NCI-H1694 treated with DMSO at 0.1 percent for 48 hours (cell line): ENCODE measurements around the gene TP53RK.

Experiments
- DNase-seq: peaks from one replicate; lab custom pipeline; 2025; lab: John Stamatoyannopoulos, UW

The TP53RK gene

DNA sequence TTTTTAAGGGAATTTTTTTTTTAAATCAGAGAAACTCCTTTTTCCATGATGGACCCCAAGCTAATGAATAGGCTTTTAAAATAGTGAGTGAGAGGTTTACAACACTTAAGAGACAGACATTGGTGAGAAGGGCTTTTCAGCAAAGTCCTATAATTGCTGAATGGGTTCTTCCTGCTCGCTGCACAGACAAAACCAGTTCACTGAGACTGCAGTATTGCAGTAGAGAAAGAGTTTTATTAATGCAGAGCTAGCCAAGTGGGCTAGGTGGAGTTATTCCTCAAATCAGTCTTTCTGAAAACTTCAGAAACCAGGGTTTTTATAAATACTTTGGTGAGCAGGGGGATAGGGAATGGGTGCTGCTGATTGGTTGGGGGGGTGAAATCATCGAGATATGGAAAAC is 17.0 kb upstream of the TP53RK start:
- DNase-seq, result no peak

DNA sequence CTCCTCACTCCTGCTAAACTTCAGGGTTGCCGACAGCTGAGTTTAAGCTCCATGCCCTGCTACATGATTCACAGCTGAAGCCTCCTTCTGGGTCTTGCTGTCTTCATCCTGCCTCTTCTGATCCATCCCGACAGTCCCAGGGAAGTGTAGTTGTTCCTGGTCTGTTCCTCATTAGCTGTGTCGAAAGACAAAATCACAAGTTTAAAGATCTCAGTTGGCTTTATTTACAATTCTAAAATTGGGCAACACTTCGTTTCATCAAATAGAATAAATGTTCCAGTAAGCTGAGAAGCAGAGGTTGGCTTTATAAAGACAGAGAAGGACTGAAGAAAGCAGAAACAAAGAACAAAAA is 16.1 kb upstream of the TP53RK start:
- no peak for DNase-seq

DNA sequence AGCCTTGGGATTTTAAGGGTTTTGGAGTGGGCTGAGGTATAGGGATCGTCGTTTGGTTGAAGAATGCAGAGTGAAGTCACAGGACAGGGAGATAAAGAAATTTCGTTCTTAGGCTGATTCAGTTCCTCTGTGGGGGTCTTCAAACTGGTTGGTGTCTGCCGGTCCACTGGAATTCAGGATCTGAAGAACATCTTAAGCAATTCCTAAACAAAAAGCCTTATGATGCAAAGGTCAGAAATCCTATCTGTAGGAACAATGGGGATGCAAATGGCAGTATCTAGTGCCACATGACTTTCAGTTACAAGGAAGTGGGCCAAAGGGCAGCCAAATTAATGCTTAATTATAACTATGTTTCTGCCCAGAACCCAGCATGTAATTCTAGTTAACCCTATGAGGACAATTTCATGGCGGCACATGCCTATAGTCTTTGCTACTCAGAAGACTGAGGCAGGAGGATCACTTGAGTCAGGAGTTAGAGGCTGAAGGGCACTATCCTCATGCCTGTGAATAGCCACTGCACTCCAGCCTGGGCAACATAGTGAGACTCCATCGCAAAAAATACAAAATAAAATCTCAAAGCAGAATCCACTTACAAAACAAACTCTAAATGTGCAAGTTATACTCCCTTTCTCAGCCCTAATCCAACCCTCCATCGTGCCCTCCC is 15.6 kb upstream of the TP53RK start:
- DNase-seq, result no peak

DNA sequence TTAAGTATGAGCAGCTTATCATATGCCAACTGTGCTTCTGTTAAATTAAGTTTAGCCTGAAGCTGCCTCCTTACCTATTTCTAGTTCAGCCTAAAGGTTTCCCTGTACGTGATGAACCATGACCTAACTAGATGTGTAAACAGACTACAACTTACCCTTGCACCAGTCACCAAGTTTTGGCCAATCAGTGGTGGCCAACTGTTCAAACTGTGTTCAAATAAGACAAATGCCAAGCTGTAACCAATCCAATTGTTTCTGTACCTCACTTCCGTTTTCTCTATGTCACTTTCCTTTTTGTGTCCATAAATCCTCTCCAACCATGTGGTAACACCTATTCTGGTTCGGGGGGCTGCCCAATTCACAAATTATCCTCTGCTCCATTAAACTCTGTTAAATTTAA is 14.2 kb upstream of the TP53RK start:
- no peak for DNase-seq

DNA sequence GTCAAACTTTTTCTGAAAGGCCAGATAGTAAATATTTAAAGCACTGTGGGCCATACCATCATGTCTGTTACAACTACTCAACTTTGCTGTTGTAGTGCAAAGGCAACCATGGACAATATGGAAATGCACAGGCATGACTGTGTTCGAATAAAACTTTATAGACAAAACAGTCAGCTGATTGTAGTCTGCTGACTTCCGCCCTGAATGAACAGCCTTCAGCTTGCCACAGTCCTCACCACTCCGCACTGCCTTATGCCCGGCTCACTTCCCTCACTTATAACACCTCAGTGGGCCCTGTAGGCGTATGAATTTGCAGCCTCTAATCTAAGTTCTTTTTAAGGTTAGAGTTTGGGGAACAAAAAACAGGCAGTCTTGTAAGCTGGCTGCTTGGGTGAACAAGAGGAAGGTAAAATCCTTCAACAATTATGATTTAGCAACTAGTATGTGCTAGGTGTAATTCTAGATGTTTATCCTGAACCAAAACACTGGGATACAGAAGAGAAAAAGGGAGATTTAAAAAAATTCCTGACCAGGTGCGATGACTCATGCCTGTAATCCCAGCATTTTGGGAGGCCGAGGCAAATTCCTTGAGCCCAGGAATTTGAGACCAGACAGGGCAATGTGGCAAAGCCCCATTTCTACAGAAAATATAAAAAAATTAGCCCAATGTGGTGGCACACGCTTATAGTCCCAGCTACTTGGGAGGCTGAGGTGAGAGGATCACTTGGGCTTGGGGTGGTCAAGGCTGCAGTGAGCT is 13.4 kb upstream of the TP53RK start:
- no peak for DNase-seq

DNA sequence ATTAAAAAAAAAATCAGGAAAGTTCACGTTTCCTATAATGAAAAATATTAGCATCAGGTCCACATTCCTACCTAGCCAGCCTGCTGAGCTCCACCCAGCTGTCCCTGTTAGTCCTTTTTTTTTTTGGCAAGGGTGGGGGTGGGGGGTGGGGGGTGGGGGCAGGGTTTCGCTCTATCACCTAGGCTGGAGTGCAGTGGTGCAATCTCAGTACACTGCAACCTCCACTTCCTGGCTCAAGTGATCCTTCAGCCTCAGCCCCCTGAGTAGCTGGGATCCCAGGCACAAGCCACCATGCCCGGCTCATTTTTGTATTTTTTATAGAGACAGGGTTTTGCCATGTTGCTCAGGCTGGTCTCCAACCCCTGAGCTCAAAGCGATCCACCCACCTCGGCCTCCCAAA is 12.7 kb upstream of the TP53RK start:
- DNase-seq, result no peak

DNA sequence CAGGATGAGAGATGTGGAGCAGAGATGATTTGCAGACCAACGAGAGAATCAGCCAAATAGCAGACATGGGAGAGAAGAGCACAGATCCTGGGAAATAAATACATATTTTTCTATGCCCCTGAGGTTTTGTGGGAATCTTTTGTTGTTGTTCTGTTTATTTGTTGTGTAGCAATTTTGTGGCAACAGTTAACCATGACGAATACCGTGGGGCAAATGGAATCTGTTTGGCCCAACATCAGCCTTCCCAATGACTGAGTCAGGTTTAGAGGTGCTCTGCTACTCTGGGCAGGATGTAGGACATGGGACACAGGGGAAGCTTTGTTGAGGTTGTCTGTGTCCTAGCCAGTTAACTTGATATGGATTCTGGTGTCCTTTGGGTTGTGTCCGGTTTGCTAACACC is 12.3 kb upstream of the TP53RK start:
- DNase-seq, result no peak

DNA sequence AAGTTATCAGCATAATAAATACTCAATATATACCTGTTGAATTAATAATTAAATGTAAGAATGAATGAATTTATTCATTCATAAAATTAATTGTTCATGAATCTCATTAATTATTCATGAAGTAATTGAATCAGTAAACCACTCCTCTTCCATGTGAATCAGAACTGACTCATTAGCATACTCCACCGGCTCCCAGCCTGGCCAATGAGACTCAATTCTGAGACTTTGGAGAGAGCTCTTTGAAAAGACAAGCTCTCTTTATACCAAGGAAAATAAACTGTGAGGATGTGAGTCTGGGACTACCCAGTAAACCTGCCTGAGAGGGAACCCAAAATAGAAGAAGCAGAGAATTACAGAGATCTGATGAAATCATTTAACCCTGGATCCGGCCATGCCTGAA is 11.8 kb upstream of the TP53RK start:
- DNase-seq, result no peak

DNA sequence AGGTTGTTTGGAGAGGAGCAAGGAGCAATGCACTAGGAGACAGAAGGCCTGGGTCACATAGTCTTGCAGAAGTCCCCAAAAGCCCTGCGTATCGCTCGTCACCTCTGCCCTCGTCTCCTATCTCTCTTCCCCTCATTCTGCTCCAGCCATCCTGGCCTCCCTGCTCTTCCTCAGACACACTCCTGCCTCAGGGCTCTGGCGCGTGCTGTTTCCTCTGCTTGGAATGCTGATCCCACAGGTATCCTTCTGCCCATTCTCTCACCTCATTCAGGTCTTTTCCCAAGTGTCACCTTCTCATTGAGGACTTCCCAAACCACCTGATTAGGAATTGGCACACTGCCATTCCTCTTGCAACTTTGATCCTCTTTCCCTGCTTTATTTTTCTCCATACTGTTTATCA is 11.2 kb upstream of the TP53RK start:
- DNase-seq, result no peak

DNA sequence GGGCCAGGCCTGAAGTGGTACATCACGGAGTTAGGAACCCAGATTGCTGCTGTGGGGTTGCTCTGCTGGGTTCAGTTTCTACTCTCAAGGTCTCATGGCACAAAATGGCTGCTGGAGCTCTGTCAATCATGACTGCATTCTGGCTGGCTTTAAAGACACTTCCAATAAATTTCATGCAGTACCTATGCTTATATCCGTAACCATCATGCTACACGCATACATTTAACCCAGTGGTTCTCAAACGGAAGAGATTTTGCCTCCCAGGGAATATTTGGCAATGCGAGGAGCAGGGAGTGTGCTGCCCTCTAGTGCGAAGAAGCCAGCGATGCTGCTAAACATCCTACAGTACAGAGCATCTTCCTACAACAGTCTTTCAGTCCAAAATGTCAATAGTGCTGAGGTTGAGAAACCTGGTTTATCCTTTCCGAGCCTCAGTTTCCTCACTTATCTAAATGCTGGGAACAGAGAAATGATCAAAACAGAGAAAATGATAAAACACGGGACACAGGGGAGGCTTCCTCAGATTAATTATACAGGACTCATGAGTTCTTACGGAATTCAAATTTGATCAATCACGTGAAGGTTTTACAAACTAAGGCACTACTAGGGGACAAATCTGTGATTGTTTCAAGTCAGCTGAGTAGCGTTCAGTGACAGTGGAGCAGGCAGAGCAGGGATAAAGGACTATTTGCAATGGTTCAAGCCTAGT is 10.6 kb upstream of the TP53RK start:
- no peak for DNase-seq

DNA sequence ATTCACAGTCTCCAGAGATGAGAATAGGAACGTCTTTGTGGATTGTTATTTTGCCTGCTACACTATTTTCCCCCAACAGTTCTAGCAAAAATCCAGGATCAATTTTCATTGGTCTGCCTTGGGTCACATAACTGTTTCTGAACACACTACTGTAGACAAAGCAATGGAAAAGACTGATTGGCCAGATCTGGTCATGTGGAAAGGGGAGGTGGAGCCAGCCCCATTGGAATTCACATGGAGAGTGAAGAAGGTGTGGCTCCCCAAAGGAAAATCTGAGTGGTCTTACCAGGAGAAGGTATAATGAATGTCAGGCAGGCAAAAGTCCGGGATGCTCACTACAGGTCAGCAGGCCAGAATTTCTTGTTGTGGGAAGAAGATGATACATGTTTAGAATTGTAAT is 9.5 kb upstream of the TP53RK start:
- DNase-seq, result no peak

DNA sequence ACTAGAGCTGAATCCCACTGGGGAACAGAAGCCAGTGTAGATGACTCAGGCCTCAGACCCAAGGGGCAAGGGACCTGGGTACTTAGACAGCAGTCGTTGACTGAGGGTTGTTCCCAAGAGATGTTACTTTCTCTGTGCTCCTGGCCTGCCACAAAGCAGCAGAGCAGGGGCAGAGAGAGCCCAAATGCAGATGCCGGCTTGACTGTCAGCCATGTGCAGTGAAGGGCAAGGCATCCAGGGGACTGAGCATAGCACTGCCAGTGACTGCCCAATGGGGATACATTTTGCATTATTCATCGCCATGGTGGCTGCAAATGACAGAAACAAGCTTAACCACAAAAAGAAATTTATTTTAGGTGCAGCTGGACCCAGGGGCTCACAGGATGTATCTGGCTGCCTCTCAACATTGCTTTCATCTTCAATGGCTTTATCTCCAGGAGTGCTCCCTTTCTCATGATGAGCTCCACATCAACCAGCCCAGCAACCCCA is 7.6 kb upstream of the TP53RK start:
- DNase-seq, result no peak

DNA sequence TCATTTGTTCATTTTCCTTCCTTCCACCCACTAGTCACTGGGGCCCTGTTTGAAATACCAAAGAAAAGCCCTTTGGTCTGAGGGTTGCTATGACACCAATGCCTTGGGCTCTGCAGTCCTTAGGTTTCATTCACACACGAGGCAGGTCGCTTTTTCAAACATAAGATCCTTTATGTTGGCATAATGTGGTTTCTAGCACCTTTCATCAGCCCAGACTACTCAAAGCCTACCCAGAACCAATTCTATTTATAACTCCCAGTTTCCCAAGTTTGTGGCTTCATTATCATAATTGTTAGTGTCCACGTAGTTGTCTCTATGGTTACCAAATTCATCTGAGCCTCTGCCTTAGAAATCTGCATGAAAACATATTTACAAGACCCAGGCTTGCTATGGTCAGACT is 6.6 kb upstream of the TP53RK start:
- DNase-seq, result no peak

DNA sequence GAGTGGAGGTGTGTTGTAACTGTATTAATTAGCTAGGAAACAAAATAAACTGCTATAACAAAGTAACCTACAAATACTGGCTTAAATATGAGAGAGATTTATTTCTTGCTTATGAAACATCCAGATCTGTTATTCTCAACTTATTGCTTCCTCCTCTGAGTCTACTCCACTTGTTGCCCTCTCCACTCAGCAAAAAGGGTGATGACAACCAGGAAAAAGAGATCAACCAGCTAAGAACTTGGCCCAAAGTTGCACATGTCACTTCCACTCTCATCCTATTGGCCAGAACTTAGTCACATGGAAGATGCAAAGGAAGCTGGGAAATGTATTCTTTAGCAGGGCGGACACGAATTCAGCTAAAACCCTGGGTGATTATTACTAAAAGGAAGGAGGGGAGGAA is 5.2 kb upstream of the TP53RK start:
- DNase-seq, result no peak

DNA sequence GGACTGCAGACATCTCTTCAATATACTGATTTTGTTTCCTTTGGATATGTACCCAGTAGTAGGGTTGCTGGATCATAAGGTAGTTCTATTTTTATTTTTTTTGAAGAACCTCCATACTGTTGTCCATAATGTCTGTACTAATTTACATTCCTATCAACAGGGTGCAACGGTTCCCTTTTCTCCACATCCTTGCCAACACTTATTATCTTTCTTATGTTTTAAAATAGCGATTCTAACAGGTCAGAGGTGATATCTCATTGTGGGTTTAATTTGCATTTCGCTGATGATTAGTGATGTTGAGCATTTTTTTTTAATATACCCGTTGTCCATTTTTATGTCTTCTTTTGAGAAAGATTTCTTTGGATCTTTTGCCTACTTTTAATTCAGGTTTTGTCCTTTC is 2.0 kb upstream of the TP53RK start:
- no peak for DNase-seq

DNA sequence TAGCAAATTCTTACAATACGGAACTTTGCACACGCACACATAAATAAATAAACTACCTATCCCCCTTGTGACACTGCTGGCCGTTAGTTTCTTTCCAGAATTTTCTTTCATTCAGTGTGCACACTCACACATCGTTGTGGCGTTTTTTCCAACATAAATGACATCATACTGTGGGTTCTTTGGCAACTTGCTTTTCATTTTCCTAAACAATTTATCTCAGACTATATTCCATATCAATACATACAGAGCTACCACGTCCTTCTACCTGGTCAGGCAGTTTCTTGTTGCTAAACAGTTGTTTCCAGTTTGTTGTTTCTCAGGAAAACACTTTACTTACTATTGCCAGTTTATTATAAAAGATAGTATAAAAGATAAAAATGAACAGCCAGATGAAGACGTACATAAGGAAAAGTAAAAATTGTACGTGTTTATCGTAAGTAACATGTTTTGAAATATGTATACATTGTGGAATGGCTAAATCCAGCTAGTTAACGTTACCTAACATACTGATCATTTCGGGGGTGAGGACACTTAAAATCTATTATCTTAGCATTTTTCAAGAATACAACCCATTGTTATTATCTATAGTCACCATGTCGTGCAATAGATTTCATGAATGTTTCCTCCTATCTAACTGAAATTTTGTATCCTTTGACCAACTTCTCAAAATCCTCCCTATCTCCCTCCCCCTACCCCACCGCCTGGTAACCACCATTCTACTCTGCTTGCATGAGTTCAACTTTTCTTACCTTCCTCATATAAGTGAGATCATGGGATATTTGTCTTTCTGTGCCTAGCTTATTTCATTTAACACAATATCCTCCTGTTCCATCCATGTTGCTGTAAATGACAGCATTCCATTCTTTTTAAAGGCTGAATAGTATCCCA is 1.2 kb upstream of the TP53RK start:
- no peak for DNase-seq

DNA sequence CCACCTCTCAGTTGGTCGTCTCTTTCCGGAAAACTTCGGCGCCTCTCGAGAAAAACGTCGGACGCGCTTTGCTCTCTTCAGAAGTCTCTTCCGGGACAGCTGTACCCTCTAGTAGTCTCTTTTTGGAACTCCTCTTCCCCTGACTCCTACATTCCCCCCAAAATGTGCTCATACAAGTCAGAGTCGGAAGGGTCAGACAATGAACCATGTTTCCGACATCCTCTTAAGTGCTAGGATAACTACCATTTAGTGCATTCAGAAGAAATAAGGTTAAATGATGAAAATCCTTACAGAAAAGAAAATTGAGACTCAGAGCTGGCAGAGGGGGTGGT is 476 bp upstream of the TP53RK start:
- no peak for DNase-seq

DNA sequence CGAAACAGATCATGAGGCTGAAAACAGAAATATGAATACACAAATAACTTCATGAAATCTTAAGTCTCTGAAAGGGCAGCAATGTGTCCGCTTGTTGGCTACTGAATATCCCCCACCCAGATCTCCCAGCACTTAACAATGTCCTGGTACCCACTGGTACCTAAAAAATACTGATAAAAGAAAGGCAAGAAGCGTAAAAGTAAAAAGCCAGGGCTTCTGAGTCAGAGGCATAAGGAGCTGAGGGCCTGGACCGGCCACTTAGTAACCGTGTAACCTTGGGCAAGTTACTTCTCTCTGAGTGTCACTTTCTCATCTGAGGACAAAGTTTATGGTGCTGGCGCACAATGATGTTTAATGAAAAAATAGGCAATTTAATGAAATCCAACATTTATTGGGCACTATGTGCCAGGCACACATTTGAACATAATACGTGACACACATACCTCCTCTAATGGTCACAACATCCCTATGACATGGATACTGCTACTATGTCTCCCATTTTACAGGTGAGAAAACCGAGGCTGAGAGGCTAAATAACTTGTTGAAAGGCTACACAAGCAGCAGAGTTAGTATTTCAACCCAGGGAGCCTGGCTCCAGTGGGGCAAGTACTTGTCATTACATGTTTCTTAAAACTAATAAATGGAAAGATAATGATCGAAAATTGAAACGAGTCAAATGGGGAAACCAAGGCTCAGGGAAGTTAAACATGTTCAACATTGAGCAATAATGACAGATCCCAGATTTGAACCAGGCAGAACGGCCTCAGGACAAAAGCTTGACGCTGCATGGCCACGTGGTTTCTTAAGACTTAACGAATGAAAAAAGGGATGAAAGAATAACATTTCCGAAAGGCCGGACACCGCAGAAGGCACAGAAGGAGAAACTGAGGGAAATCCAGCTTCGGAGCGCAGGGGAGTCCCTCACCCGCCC is 828 bp downstream of the TP53RK start:
- DNase-seq, result peak; percentile 17

DNA sequence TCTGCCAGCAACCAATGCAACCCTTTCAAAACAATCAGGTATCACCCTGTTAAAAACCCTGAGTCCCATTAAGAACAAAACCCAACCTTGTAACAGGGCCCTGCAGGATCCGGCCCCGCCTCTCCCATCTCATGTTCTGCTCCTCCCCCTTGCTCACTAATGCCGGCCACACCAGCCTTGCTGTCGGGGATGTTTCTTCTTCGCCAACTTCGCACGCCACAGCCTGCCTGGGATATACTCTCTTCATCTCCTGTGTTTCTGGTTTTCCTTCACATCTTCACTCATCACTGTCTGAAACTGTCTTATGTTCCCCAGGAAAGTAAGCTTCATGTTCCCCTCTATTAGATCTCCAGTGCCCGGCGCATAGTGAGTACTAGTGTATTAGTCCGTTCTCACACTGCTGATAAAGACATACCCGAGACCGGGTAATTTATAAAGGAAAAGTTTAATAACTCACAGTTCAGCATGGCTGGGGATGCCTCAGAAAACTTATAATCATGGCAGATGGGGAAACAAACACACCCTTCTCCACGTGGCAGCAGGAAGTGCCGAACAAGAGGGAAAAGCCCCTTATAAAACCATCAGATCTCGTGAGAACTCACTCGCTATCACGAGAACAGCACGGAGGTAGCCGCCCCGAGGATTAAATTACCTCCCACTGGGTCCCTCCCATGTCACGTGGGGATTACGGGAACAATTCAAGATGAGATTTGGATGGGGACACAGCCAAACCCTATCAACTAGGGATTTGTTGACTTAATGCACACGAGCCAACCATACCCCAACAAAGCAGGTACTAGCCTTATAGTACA is 5.1 kb downstream of the TP53RK start:
- no peak for DNase-seq

DNA sequence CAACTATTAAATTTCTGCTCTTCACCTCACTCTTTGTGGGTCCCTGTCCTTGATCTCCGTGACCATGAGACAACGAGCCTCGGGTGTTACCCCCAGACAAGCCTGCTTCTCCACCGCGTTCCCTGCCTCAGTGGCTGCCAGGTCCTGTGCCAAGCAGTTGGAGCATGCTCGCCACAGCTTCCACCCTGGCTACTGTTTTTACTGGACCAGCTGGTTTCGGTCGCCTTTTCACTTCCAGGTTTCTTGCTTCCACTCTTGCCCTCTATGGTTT is 5.6 kb downstream of the TP53RK start:
- DNase-seq, result no peak
